GM12872 (cell line): ENCODE results near the gene CSN3.

Source experiments
- TF ChIP-seq, protein P1 (sequence below): IDR thresholded peaks from 3 replicates; pipeline ENCODE4 v1.5.1; 2011; ENCODE audit warnings: low read depth, mild to moderate bottlenecking, low read length, moderate library complexity; ENCODE audit not compliant: insufficient read depth

CSN3 gene

GRCh38 chr4:70236125-70236524, 6.3 kb upstream of the CSN3 start:
- TF ChIP-seq, protein P1, sequence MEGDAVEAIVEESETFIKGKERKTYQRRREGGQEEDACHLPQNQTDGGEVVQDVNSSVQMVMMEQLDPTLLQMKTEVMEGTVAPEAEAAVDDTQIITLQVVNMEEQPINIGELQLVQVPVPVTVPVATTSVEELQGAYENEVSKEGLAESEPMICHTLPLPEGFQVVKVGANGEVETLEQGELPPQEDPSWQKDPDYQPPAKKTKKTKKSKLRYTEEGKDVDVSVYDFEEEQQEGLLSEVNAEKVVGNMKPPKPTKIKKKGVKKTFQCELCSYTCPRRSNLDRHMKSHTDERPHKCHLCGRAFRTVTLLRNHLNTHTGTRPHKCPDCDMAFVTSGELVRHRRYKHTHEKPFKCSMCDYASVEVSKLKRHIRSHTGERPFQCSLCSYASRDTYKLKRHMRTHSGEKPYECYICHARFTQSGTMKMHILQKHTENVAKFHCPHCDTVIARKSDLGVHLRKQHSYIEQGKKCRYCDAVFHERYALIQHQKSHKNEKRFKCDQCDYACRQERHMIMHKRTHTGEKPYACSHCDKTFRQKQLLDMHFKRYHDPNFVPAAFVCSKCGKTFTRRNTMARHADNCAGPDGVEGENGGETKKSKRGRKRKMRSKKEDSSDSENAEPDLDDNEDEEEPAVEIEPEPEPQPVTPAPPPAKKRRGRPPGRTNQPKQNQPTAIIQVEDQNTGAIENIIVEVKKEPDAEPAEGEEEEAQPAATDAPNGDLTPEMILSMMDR, result no peak

- TF ChIP-seq, protein P1, result no peak
Observed at GRCh38 chr4:70239131-70239883, 3.1 kb upstream of the CSN3 start.

GRCh38 chr4:70239884-70240591, 2.4 kb upstream of the CSN3 start:
- TF ChIP-seq, protein P1, result no peak

DNA sequence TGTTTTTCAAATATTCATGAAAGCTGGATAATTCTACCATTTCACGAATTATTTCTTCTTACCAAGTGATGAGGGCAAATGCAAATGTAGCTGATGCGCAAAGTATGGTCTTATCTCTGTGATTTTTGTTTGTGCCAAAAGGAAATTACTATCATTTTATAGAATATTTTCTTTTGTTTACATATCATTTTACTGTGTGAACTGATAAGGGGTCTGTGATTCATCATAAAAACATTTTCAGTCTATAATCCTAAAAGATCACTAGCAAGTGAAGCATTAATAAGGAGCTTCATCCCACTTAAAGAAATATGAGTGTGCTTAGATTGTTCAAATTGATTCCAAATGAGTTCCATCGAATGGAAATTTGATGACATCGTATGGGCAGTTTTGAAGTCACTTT, 694 bp downstream of the CSN3 start:
- TF ChIP-seq, protein P1, result no peak

DNA sequence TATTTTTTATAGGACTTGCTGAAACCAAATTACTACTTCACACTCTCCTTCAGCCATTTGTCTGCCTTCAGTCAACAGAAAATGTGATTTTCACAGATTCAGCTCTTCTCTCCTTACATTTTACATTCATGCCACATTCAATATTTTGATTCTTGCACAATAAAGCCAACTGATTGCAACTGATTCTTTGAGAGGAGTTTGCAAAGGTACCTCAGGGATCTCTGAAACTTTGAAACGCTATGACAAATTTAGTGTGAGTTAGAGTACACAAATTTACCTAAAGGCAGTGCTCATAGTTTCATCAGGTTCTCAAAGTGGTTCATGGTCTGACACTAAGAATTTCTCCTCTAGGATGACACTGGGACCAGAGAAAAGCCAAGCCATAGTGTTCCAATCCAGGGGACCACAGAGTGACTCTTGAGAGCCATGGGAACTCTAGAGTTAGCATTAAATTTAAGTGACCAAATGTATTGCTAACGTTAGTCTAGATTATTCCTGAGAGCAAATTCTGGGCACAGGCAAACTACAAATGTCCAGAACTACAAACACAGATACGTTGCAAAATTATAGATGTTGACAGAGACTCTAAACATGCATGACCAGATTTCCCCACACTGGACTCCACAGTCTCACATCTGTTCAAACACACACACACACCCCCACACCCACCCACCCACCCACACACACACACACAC, 9.0 kb downstream of the CSN3 start:
- TF ChIP-seq, protein P1, result no peak

GRCh38 chr4:70251945-70252277, 9.5 kb downstream of the CSN3 start:
- TF ChIP-seq, protein P1, result no peak

- TF ChIP-seq, protein P1, result no peak
Observed at GRCh38 chr4:70269674-70270073, 27.3 kb downstream of the CSN3 start.
